ENCODE measurements around the gene CFAP210. TPM values are rescaled to one million over a fixed set of nuclear protein-coding genes. Genes with fewer than 3 reads are reported as not detected.

The CFAP210 gene, protein sequence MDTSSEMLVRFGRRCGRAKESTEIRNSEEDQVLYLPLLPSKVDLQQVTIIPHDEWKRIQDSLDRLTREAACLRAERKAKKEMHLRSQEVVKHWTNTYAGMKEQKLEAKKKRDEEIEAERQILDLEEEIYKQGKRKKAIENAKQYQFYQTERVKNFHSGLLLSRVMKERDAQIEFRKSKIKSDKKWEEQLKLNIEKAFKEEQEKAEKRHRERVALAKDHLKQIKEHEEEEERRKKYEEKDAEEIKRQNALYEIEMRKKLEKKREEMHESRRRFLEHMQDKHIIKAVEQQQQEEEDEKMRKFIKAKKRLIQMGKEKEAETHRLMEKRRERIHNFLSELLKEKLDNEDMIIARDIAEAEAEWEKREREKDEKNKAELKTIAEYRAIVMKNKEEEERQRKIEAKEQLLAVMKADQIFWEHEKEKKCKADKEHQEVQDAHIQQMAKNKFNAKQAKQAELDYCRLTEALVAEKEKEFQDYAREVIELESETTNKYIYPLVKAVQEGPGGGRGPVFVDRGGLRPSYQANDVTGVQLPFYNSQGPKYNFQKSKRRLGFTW
- 1 to 10 TPM in 1 of 12 donors, under 1 TPM in 9, not detected in 2; 0.08 to 1.8 (median 0.22) TPM for polyA plus RNA-seq (ENCODE audit: insufficient read length in 12 of 12)
- long read RNA-seq, donor 1, partial matches to known transcripts: 23 of 23 reads
- long read RNA-seq, donor 1, other reads (novel, unspliced or antisense): 0 of 23 reads
- long read RNA-seq, donor 2: 0 reads
- long read RNA-seq, donor 3: 0 reads
- long read RNA-seq, donor 4: 0 reads
- long read RNA-seq, donor 5, partial matches to known transcripts: 9 of 9 reads
- long read RNA-seq, donor 5, other reads (novel, unspliced or antisense): 0 of 9 reads
- long read RNA-seq, donor 6: 0 reads
- long read RNA-seq, donor 7: 0 reads
- long read RNA-seq, donor 8: 0 reads
- long read RNA-seq, donor 9: 0 reads
- long read RNA-seq, donor 10: 0 reads
- long read RNA-seq, donor 11: 0 reads

GRCh38 chr2:169694113-169694893 is at the start of gene CFAP210, which contains the start of gene PHOSPHO2:
Gene CFAP210, minus strand, starts transcription at chr2:169694405. Its CDS starts 78 bp downstream, at chr2:169694327.
Gene PHOSPHO2, plus strand, starts transcription at chr2:169694469. Its CDS starts 6,503 bp downstream, at chr2:169700972.
- DNase-seq: peak; percentile 96

DNA sequence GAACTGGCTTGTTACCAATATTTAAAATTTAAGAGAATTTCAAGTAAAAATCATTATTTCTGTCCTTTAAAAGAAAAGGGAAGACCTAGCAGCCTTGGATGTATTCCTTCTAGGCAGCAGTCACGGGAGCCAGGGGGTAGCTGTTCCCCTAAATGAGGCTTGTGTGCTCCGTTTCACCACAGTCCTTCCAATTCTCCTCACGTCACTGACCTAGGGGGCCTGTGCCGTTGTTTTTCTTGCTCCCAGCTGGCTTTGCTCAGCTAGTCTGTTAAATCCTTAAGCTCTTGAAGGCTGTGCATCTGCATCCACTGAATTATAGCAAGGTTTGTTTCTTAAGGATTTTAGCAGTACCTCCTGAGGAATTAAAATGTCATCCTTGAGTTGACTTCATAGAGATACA is 49.3 kb upstream of the CFAP210 start:
- no peak for DNase-seq

DNA sequence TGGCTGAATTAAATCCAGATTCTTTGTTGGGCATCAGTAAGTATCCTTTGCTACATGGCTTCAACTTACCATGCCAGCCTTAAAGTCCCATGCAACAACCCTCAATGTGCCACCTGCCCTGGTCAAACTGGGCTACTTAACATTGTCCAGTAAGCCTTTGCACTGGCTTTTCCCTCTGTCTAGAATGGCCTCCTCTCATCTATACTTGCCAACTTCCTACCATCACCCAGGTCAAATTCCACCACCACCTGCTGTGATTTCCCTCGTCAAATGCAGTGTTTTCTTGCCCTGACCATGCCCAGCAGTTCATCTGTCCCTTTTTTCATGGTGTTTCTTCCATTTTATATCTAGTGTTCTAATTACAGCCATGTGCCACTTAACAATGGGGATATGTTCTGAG is 45.1 kb upstream of the CFAP210 start:
- DNase-seq: no peak

GRCh38 chr2:169738566-169739229 is 44.5 kb upstream of the CFAP210 start:
- DNase-seq: no peak

GRCh38 chr2:169736902-169737301 is 42.7 kb upstream of the CFAP210 start:
- no peak for DNase-seq

- DNase-seq: no peak
These were observed 41.4 kb upstream of the CFAP210 start for GRCh38 chr2:169735623-169736022.

DNA sequence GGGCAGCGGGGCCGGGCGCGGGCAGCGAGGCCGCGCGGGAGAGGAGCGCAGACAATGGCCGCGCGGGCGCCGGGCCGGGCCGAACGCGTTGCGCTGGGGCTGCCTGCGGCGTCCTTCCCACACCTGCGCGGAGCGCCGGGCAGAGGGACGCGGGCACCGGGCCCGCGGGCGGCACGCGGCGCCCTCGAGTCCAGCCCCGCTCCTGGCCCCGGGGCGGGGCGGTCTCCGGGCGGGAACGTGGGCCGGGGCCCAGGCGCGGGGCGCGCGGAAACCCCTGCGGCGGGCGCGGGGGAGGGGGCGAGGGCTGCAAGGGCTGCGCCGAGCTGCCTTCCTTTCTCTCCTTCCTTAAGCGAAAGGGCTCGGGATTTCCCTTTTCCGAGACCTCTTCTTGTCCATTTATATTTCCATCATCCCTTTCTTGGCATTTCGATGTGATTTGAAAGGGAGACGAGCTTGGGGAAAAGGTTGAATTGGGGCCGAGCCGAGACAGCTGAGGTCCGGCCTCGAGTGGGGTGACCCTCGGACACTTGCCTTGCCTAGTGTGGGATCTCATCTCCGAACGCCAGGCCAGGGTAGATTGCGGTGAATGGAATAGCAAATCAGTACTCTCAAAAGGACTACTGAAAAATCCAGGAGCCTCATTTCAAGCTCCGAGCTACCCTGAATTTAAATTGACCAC is 40.1 kb upstream of the CFAP210 start:
- DNase-seq: no peak

DNA sequence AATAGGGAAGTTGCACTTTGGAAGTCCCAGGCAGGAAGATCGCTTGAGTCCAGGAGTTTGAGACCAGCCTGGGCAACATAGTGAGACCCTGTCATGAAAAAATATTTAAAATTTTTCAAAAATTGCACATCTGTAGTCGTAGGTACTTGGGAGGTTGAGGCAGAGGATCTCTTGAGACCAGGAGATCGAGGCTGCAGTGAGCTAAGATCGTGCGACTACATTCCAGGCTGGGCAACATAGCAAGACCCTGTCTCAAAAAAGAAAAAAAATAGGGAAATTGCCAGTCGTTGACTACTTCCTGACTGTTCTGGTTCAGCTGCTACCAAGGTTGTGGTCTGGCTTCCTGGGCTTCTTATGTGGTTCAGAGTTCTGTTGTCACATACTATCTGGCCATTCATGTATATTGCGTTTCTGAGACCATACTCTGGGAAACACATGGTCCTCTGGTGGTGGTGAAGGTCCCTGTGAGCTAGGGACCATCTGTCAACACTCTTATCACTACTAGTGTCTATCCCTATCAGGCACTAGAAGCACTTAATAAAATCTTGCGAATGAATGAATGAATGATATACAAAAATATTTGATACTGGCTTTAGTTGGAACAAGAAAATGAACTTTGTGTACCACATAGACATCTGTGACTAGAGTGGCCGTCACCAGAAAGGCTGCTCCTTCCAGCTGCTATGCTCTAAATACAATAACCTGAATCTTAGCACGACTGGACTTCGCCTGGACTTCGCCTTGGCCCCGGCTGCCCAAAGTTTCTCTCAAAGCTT is 38.6 kb upstream of the CFAP210 start:
- DNase-seq: no peak

DNA sequence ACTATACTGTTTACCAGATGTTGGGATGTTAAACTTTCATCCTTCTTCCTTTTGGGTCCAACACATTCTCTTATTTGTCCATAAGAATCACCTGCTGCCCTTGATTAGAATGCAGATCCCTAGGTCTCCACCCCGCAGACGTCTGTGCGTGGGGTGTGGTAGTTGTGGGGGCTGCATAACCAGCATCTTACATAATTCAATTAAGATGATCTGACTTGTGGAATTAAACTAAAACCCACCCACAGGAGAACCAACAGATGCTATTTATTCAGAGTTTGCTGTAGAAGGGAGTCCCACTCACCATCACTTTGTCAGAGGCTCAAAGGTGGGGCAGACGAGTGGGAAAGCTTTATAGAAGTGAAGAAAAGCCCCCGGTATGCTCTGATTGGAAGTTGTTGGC is 37.9 kb upstream of the CFAP210 start:
- no peak for DNase-seq

DNA sequence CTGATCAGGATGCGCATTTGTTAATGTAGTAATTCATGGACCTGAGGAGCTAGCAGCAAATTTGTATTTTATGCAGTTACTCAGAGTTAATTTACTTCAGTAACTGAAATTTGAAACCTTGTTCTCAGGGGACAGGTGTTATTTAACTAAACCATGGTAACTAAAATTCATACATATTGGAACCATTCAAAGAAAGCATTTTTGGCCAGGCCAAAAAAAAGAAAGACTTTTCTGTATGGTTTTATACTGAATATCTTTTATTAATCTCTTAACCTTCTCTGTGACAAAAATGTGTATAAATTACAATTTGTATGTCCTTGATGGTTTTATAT is 35.0 kb upstream of the CFAP210 start:
- DNase-seq: no peak

DNA sequence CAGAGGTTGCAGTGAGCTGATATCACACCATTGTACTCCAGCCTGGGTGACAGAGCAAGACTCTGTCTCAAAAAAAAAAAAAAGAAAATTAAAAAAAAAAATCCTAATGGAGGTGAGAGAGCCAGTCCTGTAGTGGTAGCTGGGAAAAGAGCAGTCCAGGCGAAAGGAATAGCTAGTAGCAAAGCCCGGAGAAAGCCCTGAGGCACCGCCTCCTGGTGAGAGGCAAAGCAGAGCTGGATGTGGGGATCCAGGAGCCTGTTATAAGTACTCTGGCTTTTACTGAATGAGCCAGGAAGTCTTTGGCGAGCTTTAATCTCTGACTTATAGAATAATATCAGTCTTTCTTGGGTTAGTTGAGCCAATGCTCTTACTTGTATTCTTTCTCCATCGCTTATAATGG is 32.9 kb upstream of the CFAP210 start:
- DNase-seq: no peak

DNA sequence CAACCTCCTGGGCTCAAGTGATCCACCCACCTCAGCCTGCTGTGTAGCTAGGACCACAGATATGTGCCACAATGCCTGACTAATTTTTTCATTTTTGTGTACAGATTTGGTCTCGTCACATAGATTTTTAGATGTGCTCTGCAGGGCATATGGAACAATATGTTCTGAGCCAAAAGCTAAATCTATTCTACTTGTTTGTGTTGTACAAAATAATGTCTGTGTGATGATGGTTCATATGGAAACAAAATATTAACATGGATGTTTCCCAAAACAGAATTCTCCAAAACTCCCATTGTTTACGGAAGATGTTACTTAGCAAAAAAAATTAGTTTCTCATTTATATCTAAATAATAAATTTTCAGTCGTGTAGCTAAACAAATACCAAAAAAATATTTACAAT is 26.8 kb upstream of the CFAP210 start:
- DNase-seq: peak; percentile 50

DNA sequence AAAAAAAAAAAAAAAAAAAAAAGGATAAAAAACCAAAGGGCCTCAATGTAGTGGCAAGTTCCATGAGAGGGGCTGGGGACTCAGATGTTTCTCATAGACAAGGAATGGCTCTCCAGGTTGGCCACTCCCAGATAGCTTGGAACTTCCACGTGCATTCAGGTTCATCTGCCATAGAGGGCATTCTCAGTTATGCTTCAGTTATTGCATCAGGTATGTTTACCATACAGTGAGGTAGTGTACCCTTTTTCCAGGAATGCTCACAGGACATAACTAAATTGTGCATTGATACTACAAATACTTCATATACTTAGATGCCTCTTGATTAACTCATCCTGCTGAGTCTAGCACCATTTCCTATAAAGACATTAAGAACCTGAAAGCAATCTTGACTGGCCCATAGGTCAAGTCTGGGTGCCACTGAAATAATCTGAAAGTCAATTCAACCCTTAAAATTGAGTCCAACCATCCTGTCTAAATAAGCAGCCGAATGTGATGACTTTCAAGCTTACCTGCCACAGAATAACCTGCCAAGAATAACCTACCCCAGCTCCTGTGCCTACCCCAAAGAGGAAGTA is 24.8 kb upstream of the CFAP210 start:
- no peak for DNase-seq

DNA sequence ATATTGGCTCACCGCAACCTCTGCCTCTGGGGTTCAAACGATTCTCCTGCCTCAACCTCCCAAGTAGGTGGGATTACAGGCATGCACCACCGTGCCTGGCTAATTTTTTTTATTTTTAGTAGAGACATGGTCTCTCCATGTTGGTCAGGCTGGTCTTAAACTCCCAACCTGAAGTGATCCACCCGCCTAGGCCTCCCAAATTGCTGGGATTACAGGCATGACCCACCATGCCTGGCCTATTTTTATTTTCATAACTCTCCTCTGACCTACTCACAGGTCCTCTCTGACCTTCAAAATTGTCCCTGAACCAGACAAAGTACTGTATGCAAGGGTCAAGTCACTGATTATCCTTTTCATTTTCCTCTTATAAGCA is 23.5 kb upstream of the CFAP210 start:
- no peak for DNase-seq

DNA sequence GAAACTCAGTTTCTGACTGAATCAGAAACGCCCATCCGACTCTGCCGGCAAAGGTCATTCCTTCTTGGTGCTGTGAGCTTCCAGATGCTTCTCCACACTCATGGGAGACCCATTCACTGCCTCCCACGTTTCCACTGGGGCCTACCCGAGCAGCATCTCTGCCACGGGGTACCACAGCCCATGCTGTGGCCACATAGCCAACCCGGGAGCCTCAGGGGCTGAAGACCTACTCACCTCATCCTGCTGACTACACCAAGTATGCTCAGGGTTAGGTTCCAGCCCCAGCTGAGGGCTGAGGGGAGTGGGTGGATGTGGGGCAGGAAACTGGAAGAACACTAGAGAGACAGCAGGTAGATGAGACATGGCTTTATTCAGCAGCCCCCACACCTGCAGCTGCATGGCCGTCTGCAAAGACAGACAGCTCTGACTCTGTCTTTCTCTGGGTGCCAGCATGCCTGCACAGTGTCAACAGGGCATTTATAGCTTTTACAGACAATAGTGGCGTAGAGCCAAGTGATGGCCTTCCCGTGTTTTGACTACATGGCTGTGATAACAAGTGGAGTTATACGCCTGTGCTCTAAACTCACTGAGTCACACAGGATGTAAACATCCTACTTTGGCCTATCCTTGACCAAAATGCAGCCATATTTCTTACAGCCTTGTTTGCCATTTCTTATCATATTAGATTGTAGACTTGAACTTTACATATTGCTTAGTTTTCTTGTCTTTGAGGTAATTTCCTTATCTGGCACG is 22.9 kb upstream of the CFAP210 start:
- no peak for DNase-seq

DNA sequence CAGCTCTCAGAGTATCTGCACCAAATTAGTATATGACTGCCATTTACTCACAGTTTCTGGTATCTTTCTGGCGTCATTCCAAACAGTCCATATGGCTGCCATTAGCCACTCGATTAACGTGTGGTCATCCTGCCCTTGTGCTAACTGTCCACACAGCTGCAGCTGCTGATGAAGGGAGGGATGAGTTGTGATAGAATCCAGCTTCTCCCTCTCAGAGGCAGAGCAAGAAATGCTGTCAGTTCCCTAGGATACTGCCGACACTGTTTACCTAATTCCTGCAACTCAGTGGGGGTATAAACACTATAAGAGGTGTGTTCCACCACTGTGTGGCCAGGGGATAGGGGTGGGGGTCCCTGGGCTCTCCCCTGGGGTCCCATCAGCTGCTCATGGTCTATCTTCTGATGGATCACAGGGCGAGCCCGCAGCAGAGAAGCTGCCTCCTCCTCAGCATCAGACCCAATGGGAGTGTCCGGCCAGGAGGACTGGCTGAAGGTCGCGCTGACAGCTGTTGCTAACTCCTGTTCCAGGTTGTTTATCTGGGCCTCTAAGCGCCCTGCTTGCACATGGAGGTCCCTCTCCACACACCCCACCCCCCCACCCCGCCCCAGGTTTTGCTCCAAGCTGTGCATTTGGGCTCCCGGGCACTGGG is 22.2 kb upstream of the CFAP210 start:
- no peak for DNase-seq

- no peak for DNase-seq
These were observed 21.4 kb upstream of the CFAP210 start for GRCh38 chr2:169715379-169716237.
